BLaER1 (cell line): ENCODE data around the gene PLEKHH3.

Experiments used
- H3K27ac ChIP-seq: shearing (Covaris generic); formaldehyde crosslinking; 2 replicates; pipeline ENCODE4 v1.8.1; 2022
- H3K27me3 ChIP-seq: shearing (Covaris generic); formaldehyde crosslinking; 2 replicates; pipeline ENCODE4 v1.8.1; 2022
- H3K36me3 ChIP-seq: shearing (Covaris generic); formaldehyde crosslinking; 2 replicates; pipeline ENCODE4 v1.8.1; 2022
- H3K4me1 ChIP-seq: shearing (Covaris generic); formaldehyde crosslinking; 2 replicates; pipeline ENCODE4 v1.8.1; 2022
- H3K4me2 ChIP-seq: shearing (Covaris generic); formaldehyde crosslinking; 2 replicates; pipeline ENCODE4 v1.8.1; 2022
- H3K4me3 ChIP-seq: shearing (Covaris generic); formaldehyde crosslinking; 2 replicates; pipeline ENCODE4 v1.8.1; 2022
- H3K9ac ChIP-seq: shearing (Covaris generic); formaldehyde crosslinking; 2 replicates; pipeline ENCODE4 v1.8.1; 2022
- H3K9me3 ChIP-seq: shearing (Covaris generic); formaldehyde crosslinking; 2 replicates; pipeline ENCODE4 v1.8.1; 2022
- H4K20me1 ChIP-seq: shearing (Covaris generic); formaldehyde crosslinking; 2 replicates; pipeline ENCODE4 v1.8.1; 2022
- Cebpa-rat ChIP-seq: shearing (Covaris generic); IDR thresholded peaks from 2 replicates; pipeline ENCODE4 v1.8.1; 2022

Gene PLEKHH3

DNA sequence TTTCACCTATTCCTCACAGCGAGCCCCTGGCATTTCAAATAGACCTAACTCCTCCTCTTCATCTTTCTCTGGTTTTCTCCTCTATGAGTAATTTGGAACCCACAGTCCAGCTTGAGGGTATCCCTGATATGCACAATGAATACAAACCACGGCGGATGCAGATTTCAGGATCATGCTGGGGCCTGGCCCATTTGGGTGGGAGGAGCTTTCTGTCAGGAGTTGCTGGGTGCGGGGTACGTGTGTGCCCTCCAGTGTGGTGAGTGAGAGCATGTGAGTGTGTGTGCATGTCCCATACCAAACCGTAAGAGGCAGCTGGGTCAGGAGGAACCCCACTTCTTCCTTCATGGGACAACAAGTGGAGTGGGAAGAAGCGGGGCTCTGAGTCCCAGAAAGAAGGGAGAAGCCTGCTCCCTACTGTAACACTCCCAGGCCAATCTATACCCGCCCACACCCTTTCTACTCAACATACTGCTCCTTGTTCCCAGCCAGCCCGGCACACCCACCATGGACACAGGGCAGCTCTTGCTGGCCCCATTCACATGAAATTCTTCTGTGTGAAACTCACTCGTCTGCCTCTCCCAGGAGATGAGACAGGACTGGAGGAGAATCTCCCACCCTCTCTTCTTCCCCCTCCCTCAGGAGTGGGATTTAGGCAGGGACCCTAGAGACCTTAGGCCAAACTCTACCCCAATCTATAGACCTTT lies 23.9 kb upstream of the PLEKHH3 start:
- no peak for TF ChIP-seq Cebpa-rat
- H3K27me3 ChIP-seq = no peaks in the 10 kb centered on the region
- H3K36me3 ChIP-seq = peaks cover 95% of the 10 kb centered on the region
- no peaks in the 10 kb centered on the region for H3K9me3 ChIP-seq
- no peak overlapping the region for H3K9ac ChIP-seq
- H3K4me3 ChIP-seq = no peak overlapping the region
- H4K20me1 ChIP-seq = no peaks in the 10 kb centered on the region
- H3K4me1 ChIP-seq = no peaks in the 10 kb centered on the region
- H3K27ac ChIP-seq = no peak overlapping the region
- no peak overlapping the region for H3K4me2 ChIP-seq

GRCh38 chr17:42699415-42699740 lies 22.6 kb upstream of the PLEKHH3 start:
- Histone ChIP-seq H3K36me3 (peaks cover 95% of the 10 kb centered on the region), H3K4me1 (no peaks in the 10 kb centered on the region), H3K9ac (no peak overlapping the region), H4K20me1 (no peaks in the 10 kb centered on the region), H3K27me3 (no peaks in the 10 kb centered on the region), H3K4me2 (no peak overlapping the region), H3K4me3 (no peak overlapping the region), H3K27ac (no peak overlapping the region), H3K9me3 (no peaks in the 10 kb centered on the region)
- TF ChIP-seq Cebpa-rat = no peak

DNA sequence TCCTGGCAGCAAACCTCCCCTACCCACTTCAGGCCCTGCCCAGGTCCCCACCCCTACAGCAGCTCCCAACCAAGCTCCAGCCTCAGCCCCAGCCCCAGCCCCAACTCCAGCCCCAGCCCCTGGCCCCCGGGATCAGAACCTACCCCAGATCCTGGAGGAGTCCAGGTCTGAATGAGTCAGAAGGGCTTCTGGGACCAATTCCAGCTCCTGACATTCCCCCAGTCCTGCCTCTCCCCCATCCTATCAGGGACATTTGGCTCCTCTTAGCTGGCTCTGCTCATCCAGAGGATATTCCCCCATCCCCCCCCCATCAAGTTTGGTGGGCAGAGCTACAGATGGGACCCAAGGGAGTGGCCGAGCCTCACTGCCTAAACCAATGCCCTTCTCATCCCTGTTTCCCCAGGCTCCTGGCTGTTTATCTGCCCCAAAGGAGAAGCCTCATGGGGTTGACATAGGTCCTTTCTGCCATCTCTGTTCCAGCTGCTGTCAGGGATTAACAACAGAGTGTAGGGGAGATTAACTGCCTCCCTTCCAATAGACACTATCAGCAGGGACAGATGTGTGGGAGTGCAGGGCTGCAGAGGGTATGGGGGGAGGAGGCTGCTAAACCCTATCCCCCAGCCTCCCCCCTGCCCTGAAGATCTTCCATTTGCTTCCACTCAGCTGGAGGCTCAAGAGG lies 22.1 kb upstream of the PLEKHH3 start:
- no peaks in the 10 kb centered on the region for H3K4me1 ChIP-seq
- no peak overlapping the region for H3K4me2 ChIP-seq
- no peak overlapping the region for H3K9ac ChIP-seq
- no peak for TF ChIP-seq Cebpa-rat
- no peak overlapping the region for H3K27ac ChIP-seq
- no peaks in the 10 kb centered on the region for H4K20me1 ChIP-seq
- H3K9me3 ChIP-seq = no peaks in the 10 kb centered on the region
- no peak overlapping the region for H3K4me3 ChIP-seq
- H3K27me3 ChIP-seq = no peaks in the 10 kb centered on the region
- peaks cover 94% of the 10 kb centered on the region for H3K36me3 ChIP-seq

GRCh38 chr17:42697108-42697811 lies 20.5 kb upstream of the PLEKHH3 start:
- Histone ChIP-seq H3K9ac (no peak overlapping the region), H3K36me3 (peaks cover 91% of the 10 kb centered on the region), H3K27me3 (no peaks in the 10 kb centered on the region), H3K4me2 (no peak overlapping the region), H4K20me1 (no peaks in the 10 kb centered on the region), H3K4me1 (no peaks in the 10 kb centered on the region), H3K27ac (no peak overlapping the region), H3K4me3 (no peak overlapping the region), H3K9me3 (no peaks in the 10 kb centered on the region)
- TF ChIP-seq Cebpa-rat = no peak

DNA sequence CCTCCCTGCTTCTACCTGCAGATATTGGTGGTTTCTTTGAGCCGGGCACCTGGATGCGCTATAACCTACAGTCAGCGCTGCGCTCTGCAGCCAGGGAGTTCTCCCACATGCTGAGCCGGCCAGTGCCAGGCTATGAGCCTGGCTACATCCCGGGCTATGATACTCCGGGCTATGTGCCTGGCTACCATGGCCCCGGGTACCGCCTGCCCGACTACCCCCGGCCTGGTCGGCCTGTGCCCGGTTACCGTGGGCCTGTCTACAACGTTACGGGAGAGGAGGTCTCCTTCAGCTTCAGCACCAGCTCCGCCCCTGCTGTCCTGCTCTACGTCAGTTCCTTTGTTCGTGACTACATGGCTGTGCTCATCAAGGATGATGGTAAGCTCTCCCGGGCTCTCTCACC lies 18.7 kb upstream of the PLEKHH3 start:
- Histone ChIP-seq H3K27me3 (no peaks in the 10 kb centered on the region), H4K20me1 (no peaks in the 10 kb centered on the region), H3K27ac (no peak overlapping the region), H3K4me2 (no peak overlapping the region), H3K36me3 (peaks cover 83% of the 10 kb centered on the region), H3K9me3 (no peaks in the 10 kb centered on the region), H3K4me3 (no peak overlapping the region), H3K9ac (no peak overlapping the region), H3K4me1 (no peaks in the 10 kb centered on the region)
- TF ChIP-seq Cebpa-rat = no peak

DNA sequence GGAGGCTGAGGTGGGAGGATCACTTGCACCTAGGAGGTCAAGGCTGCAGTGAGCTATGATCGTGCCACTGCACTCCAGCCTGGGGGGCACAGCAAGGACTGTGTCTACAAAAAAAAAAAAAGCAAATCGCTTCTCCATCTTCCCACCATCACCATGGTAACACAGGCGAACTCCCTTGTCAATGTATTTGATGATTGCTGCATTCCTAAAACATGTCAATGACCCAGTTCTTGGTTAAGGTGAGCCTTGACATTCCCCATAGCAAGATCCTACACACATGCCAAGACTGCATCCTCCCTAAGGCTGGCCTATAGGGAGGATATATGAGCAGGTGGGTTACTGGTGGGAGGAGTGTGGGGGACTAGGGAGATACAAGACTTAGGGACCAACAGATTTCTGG lies 17.7 kb upstream of the PLEKHH3 start:
- Histone ChIP-seq H3K9ac (no peak overlapping the region), H4K20me1 (no peaks in the 10 kb centered on the region), H3K36me3 (peaks cover 77% of the 10 kb centered on the region), H3K4me1 (no peaks in the 10 kb centered on the region), H3K27me3 (no peaks in the 10 kb centered on the region), H3K27ac (no peak overlapping the region), H3K4me3 (no peak overlapping the region), H3K9me3 (no peaks in the 10 kb centered on the region), H3K4me2 (no peak overlapping the region)
- TF ChIP-seq Cebpa-rat = no peak

DNA sequence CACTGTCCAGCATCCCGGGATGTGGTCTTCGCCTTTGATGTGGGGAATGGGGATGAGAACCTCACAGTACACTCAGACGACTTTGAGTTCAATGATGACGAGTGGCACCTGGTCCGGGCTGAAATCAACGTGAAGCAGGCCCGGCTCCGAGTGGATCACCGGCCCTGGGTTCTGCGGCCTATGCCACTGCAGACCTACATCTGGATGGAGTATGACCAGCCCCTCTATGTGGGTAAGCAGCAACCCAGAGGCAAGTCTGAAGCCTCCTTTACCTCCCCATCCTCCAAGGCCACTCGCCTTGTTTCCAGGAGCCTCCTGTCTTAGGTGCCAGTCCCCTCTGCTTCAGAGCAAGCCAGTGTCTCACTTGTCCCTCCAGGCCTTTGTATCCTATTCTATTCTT lies 15.7 kb upstream of the PLEKHH3 start:
- no peak overlapping the region for H3K9ac ChIP-seq
- no peaks in the 10 kb centered on the region for H4K20me1 ChIP-seq
- H3K4me2 ChIP-seq = no peak overlapping the region
- no peaks in the 10 kb centered on the region for H3K4me1 ChIP-seq
- H3K27ac ChIP-seq = no peak overlapping the region
- H3K4me3 ChIP-seq = no peak overlapping the region
- H3K36me3 ChIP-seq = peaks cover 62% of the 10 kb centered on the region
- H3K9me3 ChIP-seq = no peaks in the 10 kb centered on the region
- TF ChIP-seq Cebpa-rat = no peak
- H3K27me3 ChIP-seq = no peaks in the 10 kb centered on the region

DNA sequence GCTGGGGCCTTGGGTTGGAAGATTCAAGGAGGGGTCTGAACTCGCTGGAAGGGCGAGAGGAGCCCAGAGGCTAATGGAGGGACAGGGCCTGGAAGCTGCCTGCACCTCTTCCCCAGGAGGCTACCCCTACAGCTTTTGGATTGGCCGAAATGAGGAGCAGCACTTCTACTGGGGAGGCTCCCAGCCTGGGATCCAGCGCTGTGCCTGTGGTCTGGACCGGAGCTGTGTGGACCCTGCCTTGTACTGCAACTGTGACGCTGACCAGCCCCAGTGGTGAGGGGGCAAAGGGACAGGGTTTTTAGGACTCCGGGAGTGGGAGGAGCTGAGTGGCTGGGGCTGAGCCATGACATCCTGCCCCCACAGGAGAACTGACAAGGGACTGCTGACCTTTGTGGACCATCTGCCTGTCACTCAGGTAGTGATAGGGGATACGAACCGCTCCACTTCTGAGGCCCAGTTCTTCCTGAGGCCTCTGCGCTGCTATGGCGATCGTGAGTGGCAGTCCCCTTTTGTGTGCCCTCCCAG lies 14.3 kb upstream of the PLEKHH3 start:
- no peak overlapping the region for H3K4me2 ChIP-seq
- no peak for TF ChIP-seq Cebpa-rat
- H3K4me1 ChIP-seq = no peaks in the 10 kb centered on the region
- no peak overlapping the region for H3K27ac ChIP-seq
- H3K4me3 ChIP-seq = no peak overlapping the region
- H3K27me3 ChIP-seq = no peaks in the 10 kb centered on the region
- H3K36me3 ChIP-seq = peaks cover 51% of the 10 kb centered on the region
- H3K9me3 ChIP-seq = no peaks in the 10 kb centered on the region
- no peak overlapping the region for H3K9ac ChIP-seq
- no peaks in the 10 kb centered on the region for H4K20me1 ChIP-seq

GRCh38 chr17:42690596-42690995 lies 13.8 kb upstream of the PLEKHH3 start:
- H3K4me1 ChIP-seq = no peaks in the 10 kb centered on the region
- no peak overlapping the region for H3K9ac ChIP-seq
- H3K27ac ChIP-seq = no peak overlapping the region
- no peak overlapping the region for H3K4me3 ChIP-seq
- no peak for TF ChIP-seq Cebpa-rat
- no peaks in the 10 kb centered on the region for H4K20me1 ChIP-seq
- H3K9me3 ChIP-seq = no peaks in the 10 kb centered on the region
- H3K4me2 ChIP-seq = no peak overlapping the region
- H3K36me3 ChIP-seq = peaks cover 46% of the 10 kb centered on the region
- H3K27me3 ChIP-seq = no peaks in the 10 kb centered on the region
